Gastroesophageal sphincter (tissue), 4 donors: ENCODE results near the gene CYP4A11. TPM values are rescaled to one million over a fixed set of nuclear protein-coding genes. Genes with fewer than 3 reads are reported as not detected.
"Not testable (repeated sequence)": the region's sequence is repeated elsewhere in the genome, so short reads cannot be mapped to it uniquely, and the experiment has no call there.

Experiments
- ATAC-seq: fragments of 150-250 bp; one replicate; pipeline ENCODE4 v1.9.1; 2016; ENCODE audit warnings: mild to moderate bottlenecking, moderate library complexity
- H3K27ac ChIP-seq, 4 donors: fragments of 200-600 bp; sonication (generic) in 3 of 4; 1 replicate in 3 of 4; 2 replicates in 1 of 4; pipeline ENCODE4 v1.5.1; 2016 to 2019
- H3K27me3 ChIP-seq: fragments of 200-600 bp; sonication (generic); one replicate; pipeline ENCODE4 v1.5.1; 2019
- H3K36me3 ChIP-seq, 2 donors: fragments of 200-600 bp; sonication (generic); one replicate each; pipeline ENCODE4 v1.5.1; 2019; ENCODE audit warnings: control low read depth in 1 of 2
- H3K4me1 ChIP-seq, 3 donors: fragments of 200-600 bp; sonication (generic); 1 replicate in 2 of 3; 2 replicates in 1 of 3; pipeline ENCODE4 v1.5.1; 2016 to 2019; ENCODE audit warnings: control low read depth in 2 of 3
- H3K4me3 ChIP-seq, 2 donors: fragments of 200-600 bp; sonication (generic); one replicate each; pipeline ENCODE4 v1.5.1; 2019; ENCODE audit warnings: mild to moderate bottlenecking in 1 of 2, moderate library complexity in 1 of 2
- H3K9me3 ChIP-seq, 3 donors: fragments of 200-600 bp; sonication (generic); one replicate each; pipeline ENCODE4 v1.5.1; 2017 to 2019; ENCODE audit warnings: control low read depth in 2 of 3
- EP300 ChIP-seq: sonication (generic); formaldehyde crosslinking; IDR thresholded peaks from one replicate; pipeline ENCODE4 v1.6.1; 2017; ENCODE audit warnings: antibody characterized with exemption, mild to moderate bottlenecking
- POLR2A ChIP-seq, 2 donors: fragments of 450-650 bp; IDR thresholded peaks; one replicate each; pipeline ENCODE4 v1.6.1; 2017; ENCODE audit warnings: antibody characterized with exemption in 2 of 2, mild to moderate bottlenecking in 2 of 2, moderate library complexity in 1 of 2
- POLR2AphosphoS5 ChIP-seq: sonication (generic); formaldehyde crosslinking; IDR thresholded peaks from one replicate; pipeline ENCODE4 v1.6.1; 2017; ENCODE audit warnings: antibody characterized with exemption
- WGBS, 2 donors: methylation state at CpG; one replicate each; pipeline ENCODE4 v1.1.5; 2018; ENCODE audit warnings: low coverage in 1 of 2; 5-methylcytosine and 5-hydroxymethylcytosine counted together
- small RNA-seq, 4 donors: library from RNA; depleted of rRNA; stranded (forward); fragments of <200 nt; gene quantifications; one replicate each; pipeline ENCODE3, GENCODE V24; 2016
- total RNA-seq, 4 donors: library from RNA; depleted of rRNA; stranded (reverse); fragments of >200 nt; gene quantifications; one replicate each; pipeline ENCODE4 v1.1.0, GENCODE V29; 2016
- TF ChIP-seq, protein P1 (sequence below), 4 experiments: fragments of 200-600 bp in 2 of 4; fragments of 450-650 bp in 2 of 4; sonication (generic) in 1 of 4; IDR thresholded peaks; one replicate each; pipeline ENCODE4 v1.5.1; 2017 to 2019; ENCODE audit warnings: antibody characterized with exemption in 4 of 4, mild to moderate bottlenecking in 2 of 4, moderate library complexity in 2 of 4

Gene CYP4A11
- total RNA-seq, 4 donors from 2014 or later, result not detected

DNA sequence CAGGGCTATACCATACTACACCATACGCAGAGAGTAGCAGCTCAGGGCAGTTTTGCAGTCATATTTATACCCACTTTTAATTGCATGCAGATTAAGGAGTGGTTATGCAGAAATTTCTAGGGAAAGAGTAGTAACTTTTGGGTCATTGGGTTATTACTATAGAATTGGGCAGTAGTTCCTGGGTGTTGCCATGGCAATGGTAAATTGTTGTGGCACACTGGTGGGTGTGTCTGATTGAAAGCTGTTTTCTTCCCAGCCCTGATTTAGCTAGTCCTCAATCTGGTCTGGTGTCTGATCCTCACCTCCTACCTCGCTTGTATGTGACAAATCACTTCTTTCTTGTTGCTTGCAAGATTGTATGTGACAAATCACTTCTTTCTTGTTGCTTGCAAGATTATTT, 30.5 kb downstream of the CYP4A11 start:
- Histone ChIP-seq H3K36me3 (no peaks in the 10 kb centered on the region), H3K4me3 (no peak overlapping the region), H3K9me3 (peaks cover 0 to 53% (median 0%) of the 10 kb centered on the region in 3 donors), H3K27ac (no peak overlapping the region), H3K27me3 (no peaks in the 10 kb centered on the region), H3K4me1 (no peaks in the 10 kb centered on the region)
- ATAC-seq, result no peak
- no peak for TF ChIP-seq POLR2A (IDR thresholded peaks at IDR 0.05)
- TF ChIP-seq, protein P1, sequence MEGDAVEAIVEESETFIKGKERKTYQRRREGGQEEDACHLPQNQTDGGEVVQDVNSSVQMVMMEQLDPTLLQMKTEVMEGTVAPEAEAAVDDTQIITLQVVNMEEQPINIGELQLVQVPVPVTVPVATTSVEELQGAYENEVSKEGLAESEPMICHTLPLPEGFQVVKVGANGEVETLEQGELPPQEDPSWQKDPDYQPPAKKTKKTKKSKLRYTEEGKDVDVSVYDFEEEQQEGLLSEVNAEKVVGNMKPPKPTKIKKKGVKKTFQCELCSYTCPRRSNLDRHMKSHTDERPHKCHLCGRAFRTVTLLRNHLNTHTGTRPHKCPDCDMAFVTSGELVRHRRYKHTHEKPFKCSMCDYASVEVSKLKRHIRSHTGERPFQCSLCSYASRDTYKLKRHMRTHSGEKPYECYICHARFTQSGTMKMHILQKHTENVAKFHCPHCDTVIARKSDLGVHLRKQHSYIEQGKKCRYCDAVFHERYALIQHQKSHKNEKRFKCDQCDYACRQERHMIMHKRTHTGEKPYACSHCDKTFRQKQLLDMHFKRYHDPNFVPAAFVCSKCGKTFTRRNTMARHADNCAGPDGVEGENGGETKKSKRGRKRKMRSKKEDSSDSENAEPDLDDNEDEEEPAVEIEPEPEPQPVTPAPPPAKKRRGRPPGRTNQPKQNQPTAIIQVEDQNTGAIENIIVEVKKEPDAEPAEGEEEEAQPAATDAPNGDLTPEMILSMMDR (IDR thresholded peaks at IDR 0.05), result no peak
- TF ChIP-seq EP300, result no peak
- WGBS, 2 donors, result 61 to 77% methylated on average over 2 of the region's 2 CpGs

DNA sequence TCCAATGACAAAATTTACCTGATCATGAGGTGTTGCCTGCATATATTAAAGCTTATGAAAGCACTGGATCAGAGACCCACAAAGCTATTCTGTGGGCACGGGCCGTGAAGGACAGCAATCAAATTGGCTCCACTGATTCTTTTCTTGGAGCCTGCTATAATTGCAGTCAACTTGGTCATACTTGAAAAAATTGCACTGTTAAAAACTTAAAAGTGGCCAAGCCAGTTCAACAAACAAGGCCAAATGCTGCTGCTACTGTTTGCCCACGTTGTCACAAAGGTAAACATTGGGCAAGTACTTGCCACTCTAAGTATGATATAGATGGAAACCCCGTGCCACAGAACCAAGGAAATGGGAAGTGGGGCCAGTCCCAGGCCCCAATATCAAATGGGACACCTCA, 37.8 kb downstream of the CYP4A11 start:
- no peak overlapping the region for H3K4me3 ChIP-seq
- peaks cover 0 to 11% (median 0%) of the 10 kb centered on the region in 3 donors for H3K9me3 ChIP-seq
- WGBS, 2 donors, result 61 to 100% methylated on average over 2 to 4 of the region's 4 CpGs
- H3K4me1 ChIP-seq, result no peaks in the 10 kb centered on the region
- no peak for ATAC-seq
- no peak overlapping the region for H3K27ac ChIP-seq
- no peaks in the 10 kb centered on the region for H3K27me3 ChIP-seq
- TF ChIP-seq POLR2AphosphoS5, result no peak
- TF ChIP-seq, protein P1 (IDR thresholded peaks at IDR 0.05), result no peak
- no peak for TF ChIP-seq POLR2A (IDR thresholded peaks at IDR 0.05)
- no peak for TF ChIP-seq EP300
- no peaks in the 10 kb centered on the region for H3K36me3 ChIP-seq

DNA sequence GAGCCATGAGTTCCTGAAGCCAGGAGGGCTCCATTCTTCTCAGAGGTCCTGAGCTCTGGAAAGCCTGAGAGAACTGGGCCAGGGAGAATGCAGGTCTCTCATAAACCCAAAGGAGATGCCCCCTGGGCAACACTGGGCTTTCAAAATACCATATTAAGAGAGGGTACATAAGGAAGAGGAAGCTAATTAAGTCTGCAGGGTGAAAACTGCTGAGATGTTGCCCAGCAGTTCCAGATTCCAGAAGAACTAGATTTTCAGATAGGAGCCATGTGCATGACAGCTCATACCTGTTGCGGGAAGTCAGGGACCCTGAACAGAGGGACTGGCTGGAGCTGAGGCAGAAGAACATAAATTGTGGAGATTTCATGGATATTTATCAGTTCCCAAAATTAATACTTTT, 40.9 kb downstream of the CYP4A11 start:
- H3K9me3 ChIP-seq, result no peaks in the 10 kb centered on the region
- no peaks in the 10 kb centered on the region for H3K4me1 ChIP-seq
- TF ChIP-seq, protein P1 (IDR thresholded peaks at IDR 0.05), result no peak
- TF ChIP-seq EP300, result no peak
- TF ChIP-seq POLR2A (IDR thresholded peaks at IDR 0.05), result no peak
- no peak for TF ChIP-seq POLR2AphosphoS5
- no peak for ATAC-seq
- no peaks in the 10 kb centered on the region for H3K36me3 ChIP-seq
- H3K4me3 ChIP-seq, result no peak overlapping the region
- no peak overlapping the region for H3K27ac ChIP-seq
- H3K27me3 ChIP-seq, result no peaks in the 10 kb centered on the region
- 86% methylated on average over 1 of the region's 1 CpG; no CpG with 5 or more reads in 1 of the 2 donors for WGBS, 2 donors

DNA sequence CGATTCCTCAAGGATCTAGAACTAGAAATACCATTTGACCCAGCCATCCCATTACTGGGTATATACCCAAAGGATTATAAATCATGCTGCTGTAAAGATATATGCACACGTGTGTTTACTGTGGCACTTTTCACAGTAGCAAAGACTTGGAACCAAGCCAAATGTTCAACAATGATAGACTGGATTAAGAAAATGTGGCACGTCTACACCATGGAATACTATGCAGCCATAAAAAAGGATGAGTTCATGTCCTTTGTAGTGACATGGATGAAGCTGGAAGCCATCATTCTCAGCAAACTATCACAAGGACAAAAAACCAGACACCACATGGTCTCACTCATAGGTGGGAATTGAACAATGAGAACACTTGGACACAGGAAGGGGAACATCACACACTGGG, 59.6 kb downstream of the CYP4A11 start:
- not testable (repeated sequence) for H3K27me3 ChIP-seq, H3K27ac ChIP-seq, H3K9me3 ChIP-seq, H3K36me3 ChIP-seq, H3K4me3 ChIP-seq, H3K4me1 ChIP-seq, ATAC-seq
- WGBS, 2 donors, result 75 to 82% methylated on average over 1 to 3 of the region's 3 CpGs

Small RNA genes within 50 kb of the gene (small RNA-seq; reads per million reads assigned to genes)
- 0 reads per million in 4 donors for gene CYP4A26P

Other genes with a start within 250 kb of the CYP4A11 start
- gene EFCAB14, start 222.4 kb downstream of the CYP4A11 start, total RNA-seq, result 100 to 1,000 TPM; 109 to 133 (median 116) TPM
- gene CYP4B1, start 142.4 kb downstream of the CYP4A11 start, total RNA-seq, result 100 to 1,000 TPM in 1 of 4 donors, 10 to 100 TPM in 3; 42.5 to 184 (median 77.6) TPM
- gene CYP4X1, start 82.2 kb upstream of the CYP4A11 start, total RNA-seq, result 1 to 10 TPM; 3.1 to 8.4 (median 4.5) TPM
- gene CYP4Z1, start 125.8 kb upstream of the CYP4A11 start, total RNA-seq, result 1 to 10 TPM in 3 of 4 donors, not detected in 1; 1.1 to 1.6 (median 1.2) TPM
- under 1 TPM in 1 of 4 donors, not detected in 3; 0.27 TPM for gene CYP4A22, start 196.0 kb upstream of the CYP4A11 start, total RNA-seq
- gene PDZK1IP1, start 248.6 kb upstream of the CYP4A11 start, total RNA-seq, result 10 to 100 TPM in 1 of 4 donors, under 1 TPM in 1, not detected in 2; 0.78 to 13.0 TPM